GM12878 (cell line): Measurements from ENCODE around the gene RALGAPA2. TPM values are rescaled to one million over a fixed set of nuclear protein-coding genes. Genes with fewer than 3 reads are reported as not detected.

Experiments used
- ATAC-seq: fragments of 200-7000 bp; cut with Tn5 transposase; 3 replicates; pipeline ENCODE4 v1.9.1; 2020; ENCODE audit warnings: mild to moderate bottlenecking, moderate library complexity
- BruUV-seq: library from RNA; stranded (reverse); fragments of 400-500 nt; replicated peaks from 2 replicates; lab custom pipeline; 2021; lab: Mats Ljungman, UMichigan
- CTCF ChIA-PET: fragments of 300-600 bp; sonication (Branson Sonifier 250); formaldehyde crosslinking; extraction: SDS; loops from one replicate; lab custom pipeline; 2021; ENCODE audit warnings: inconsistent platforms; lab: Yijun Ruan, JAX
- POLR2A ChIA-PET: fragments of 350-600 bp; formaldehyde crosslinking; extraction: SDS; loops from one replicate; lab custom pipeline; 2021; ENCODE audit warnings: inconsistent platforms; lab: Charles Lee
- RAD21 ChIA-PET: fragments of 300-600 bp; sonication (Branson Sonifier 250); formaldehyde crosslinking; loops from one replicate; lab custom pipeline; 2023; ENCODE audit warnings: antibody characterized with exemption; ENCODE audit not compliant: unreplicated experiment; lab: Charles Lee
- SMC1A ChIA-PET: fragments of 300-600 bp; sonication (Branson Sonifier 250); formaldehyde crosslinking; loops from one replicate; lab custom pipeline; 2023; ENCODE audit not compliant: unreplicated experiment, uncharacterized antibody; lab: Charles Lee
- DNase-seq: peaks from one replicate; pipeline ENCODE4 v3.0.0-alpha.2; 2011; ENCODE audit warnings: low read depth, low spot score
- FAIRE-seq: peaks from 3 replicates; lab custom pipeline; 2011; peaks lifted over from hg19 to GRCh38; lab: Jason Lieb, UNC
- H2AFZ ChIP-seq: 2 replicates; pipeline ENCODE4 v1.6.0; 2011; ENCODE audit warnings: low read depth, low read length, control low read depth; ENCODE audit not compliant: control insufficient read depth
- H3K27ac ChIP-seq: 2 replicates; pipeline ENCODE4 v1.5.1; 2011; ENCODE audit warnings: control low read depth; ENCODE audit not compliant: control insufficient read depth, insufficient read depth
- H3K27me3 ChIP-seq, 2 experiments: replicated peaks in 1 of 2; 2 replicates each; pipeline versions ENCODE4 v1.6.0 to v1.6.1; 2011; ENCODE audit warnings: low read length in 1 of 2; ENCODE audit not compliant: control insufficient read depth in 2 of 2, insufficient read depth in 2 of 2
- H3K36me3 ChIP-seq, 2 experiments: 2 replicates each; pipeline ENCODE4 v1.5.1; 2011; ENCODE audit warnings: low read length in 1 of 2; ENCODE audit not compliant: control insufficient read depth in 2 of 2, insufficient read depth in 2 of 2
- H3K4me1 ChIP-seq: 2 replicates; pipeline ENCODE4 v1.6.1; 2011; ENCODE audit warnings: mild to moderate bottlenecking, low read length, moderate library complexity, mixed read lengths; ENCODE audit not compliant: control insufficient read depth, insufficient read depth
- H3K4me2 ChIP-seq: 2 replicates; pipeline ENCODE4 v1.6.0; 2011; ENCODE audit warnings: control low read depth; ENCODE audit not compliant: control insufficient read depth, insufficient read depth
- H3K4me3 ChIP-seq: fragments of 200-600 bp; sonication (generic); 2 replicates; pipeline ENCODE4 v1.5.1; 2016
- H3K79me2 ChIP-seq: 2 replicates; pipeline ENCODE4 v1.6.0; 2011; ENCODE audit warnings: low read length; ENCODE audit not compliant: control insufficient read depth, insufficient read depth
- H3K9ac ChIP-seq: 2 replicates; pipeline ENCODE4 v1.8.0; 2011; ENCODE audit warnings: low read length, control low read depth, mixed read lengths; ENCODE audit not compliant: control insufficient read depth, insufficient read depth
- H3K9me3 ChIP-seq: replicated peaks from 3 replicates; pipeline ENCODE4 v1.5.1; 2011; ENCODE audit warnings: mild to moderate bottlenecking, low read length; ENCODE audit not compliant: control insufficient read depth, insufficient read depth
- H4K20me1 ChIP-seq: 2 replicates; pipeline ENCODE4 v1.6.0; 2011; ENCODE audit not compliant: control insufficient read depth, insufficient read depth
- BCL3 ChIP-seq: IDR thresholded peaks from 2 replicates; pipeline ENCODE4 v1.6.1; 2011; ENCODE audit warnings: borderline replicate concordance, low read depth, mild to moderate bottlenecking, moderate library complexity, low read length; ENCODE audit not compliant: insufficient read depth, poor library complexity, severe bottlenecking
- CREM ChIP-seq: IDR thresholded peaks from 2 replicates; pipeline ENCODE4 v1.6.1; 2014; ENCODE audit warnings: antibody characterized with exemption, low read depth
- E4F1 ChIP-seq: fragments of 450-650 bp; IDR thresholded peaks from 2 replicates; pipeline ENCODE4 v1.6.1; 2018; ENCODE audit warnings: borderline replicate concordance, mild to moderate bottlenecking; ENCODE audit not compliant: partially characterized antibody
- ETV6 ChIP-seq, 2 experiments: fragments of 450-650 bp in 1 of 2; IDR thresholded peaks in 1 of 2; conservative IDR thresholded peaks in 1 of 2; 2 replicates each; pipeline ENCODE4 v1.6.1; 2014; ENCODE audit warnings: antibody characterized with exemption in 1 of 2, borderline replicate concordance in 1 of 2, low read depth in 1 of 2, mild to moderate bottlenecking in 1 of 2, moderate library complexity in 1 of 2
- FOS ChIP-seq: IDR thresholded peaks from 3 replicates; pipeline ENCODE4 v1.6.1; 2011; ENCODE audit warnings: borderline replicate concordance; ENCODE audit not compliant: insufficient read length; ENCODE audit errors: extremely low read depth
- HCFC1 ChIP-seq: fragments of 150-350 bp; IDR thresholded peaks from 2 replicates; pipeline ENCODE4 v1.6.1; 2014; ENCODE audit warnings: low read length
- IKZF1 ChIP-seq: fragments of 450-650 bp; conservative IDR thresholded peaks from 2 replicates; pipeline ENCODE4 v1.6.1; 2017; ENCODE audit warnings: antibody characterized with exemption, mild to moderate bottlenecking
- IKZF2 ChIP-seq, 2 experiments: fragments of 450-650 bp; IDR thresholded peaks; 2 replicates each; pipeline ENCODE4 v1.6.1; 2017; ENCODE audit warnings: mild to moderate bottlenecking in 2 of 2, moderate library complexity in 2 of 2
- IRF4 ChIP-seq: IDR thresholded peaks from 2 replicates; pipeline ENCODE4 v1.6.1; 2011; ENCODE audit warnings: low read depth, low read length
- KAT2A ChIP-seq: conservative IDR thresholded peaks from 2 replicates; pipeline ENCODE4 v1.6.1; 2011; ENCODE audit warnings: low read depth, low read length; ENCODE audit not compliant: control insufficient read depth
- KDM1A ChIP-seq: fragments of 200-600 bp; sonication (generic); IDR thresholded peaks from 2 replicates; pipeline ENCODE4 v1.6.1; 2016; ENCODE audit warnings: borderline replicate concordance
- MYC ChIP-seq: IDR thresholded peaks from 2 replicates; pipeline ENCODE4 v1.6.1; 2011; ENCODE audit warnings: mild to moderate bottlenecking, low read length, moderate library complexity, inconsistent platforms; ENCODE audit not compliant: insufficient read depth, insufficient replicate concordance, insufficient read length, severe bottlenecking
- POU2F2 ChIP-seq: IDR thresholded peaks from 3 replicates; pipeline ENCODE4 v1.6.1; 2011; ENCODE audit warnings: low read depth, mild to moderate bottlenecking, low read length, borderline replicate concordance
- SIN3A ChIP-seq: IDR thresholded peaks from 2 replicates; pipeline ENCODE4 v1.6.1; 2012; ENCODE audit warnings: low read depth, low read length, improper control_type of control experiment
- STAT1 ChIP-seq: fragments of 450-650 bp; conservative IDR thresholded peaks from 2 replicates; pipeline ENCODE4 v1.6.1; 2014; ENCODE audit warnings: antibody characterized with exemption, mild to moderate bottlenecking
- TARDBP ChIP-seq: IDR thresholded peaks from 2 replicates; pipeline ENCODE4 v1.6.1; 2016; ENCODE audit warnings: borderline replicate concordance
- ZNF384 ChIP-seq: IDR thresholded peaks from 2 replicates; pipeline ENCODE4 v1.6.1; 2012; ENCODE audit warnings: low read depth, mild to moderate bottlenecking, low read length, improper control_type of control experiment, borderline replicate concordance
- WGBS: methylation state at CpG from one replicate; pipeline ENCODE4 v1.1.6; 2016; ENCODE audit warnings: low lambda C conversion rate; ENCODE audit not compliant: insufficient replicate concordance, insufficient coverage; ENCODE audit errors: missing lambda C conversion rate; 5-methylcytosine and 5-hydroxymethylcytosine counted together
- in situ Hi-C: fragments of 300-500 bp; cut with MboI; formaldehyde crosslinking; loops from 9 replicates; pipeline ENCODE4 v1.14.3; 2018; ENCODE audit warnings: mixed read lengths
- intact Hi-C: fragments of 100-400 bp; cut with micrococcal nuclease; formaldehyde crosslinking; loops from one replicate; pipeline ENCODE4 v1.14.2; 2022; ENCODE audit not compliant: unreplicated experiment
- polyA plus RNA-seq, 11 experiments: library from polyadenylated mRNA; depleted of rRNA in 4 of 11; unstranded in 6 of 11; stranded (reverse) in 5 of 11; fragments of >200 nt; fragmentation: Nextera tagmentation in 4 of 11; fragmentation: Illumina TruSeq in 1 of 11; extraction: Ambion mirVana in 4 of 11; extraction: Trizol in 1 of 11; gene quantifications; 1 replicate in 1 of 11; 2 replicates in 10 of 11; pipeline versions ENCODE4 v1.2.1 to v1.2.3, GENCODE V29; 2011 to 2016; ENCODE audit warnings: inconsistent platforms in 2 of 11, missing spikeins in 2 of 11, low read depth in 1 of 11
- total RNA-seq, 4 experiments: library from RNA; depleted of rRNA in 3 of 4; stranded (reverse); fragments of >200 nt in 3 of 4; fragmentation: Illumina TruSeq in 1 of 4; extraction: Trizol in 1 of 4; gene quantifications; 2 replicates each; pipeline versions ENCODE4 v1.2.1 to v1.2.3, GENCODE V29; 2013 to 2021

The RALGAPA2 gene
- total and polyA plus RNA-seq, 10 of the 15 experiments (the other 5 are each of a cell fraction or from before 2014, with no cell fraction given): 2.9 to 29.4 (median 19.6) TPM

GRCh38 chr20:20395087-20395486, 317.4 kb downstream of the RALGAPA2 start:
- intact Hi-C loops: no loop called here
- H3K4me3 ChIP-seq: no peak overlapping the region
- H3K4me2 ChIP-seq: no peak overlapping the region
- no peaks in the 10 kb centered on the region for H3K9me3 ChIP-seq
- FAIRE-seq (no peak), ATAC-seq (no peak), DNase-seq (no peak)
- no peaks in the 10 kb centered on the region for H3K79me2 ChIP-seq
- H3K9ac ChIP-seq: no peak overlapping the region
- no TSS peak for BruUV-seq
- H3K27me3 ChIP-seq: no peaks in the 10 kb centered on the region
- ChIA-PET POLR2A (no interaction called here), CTCF (no interaction called here), RAD21 (no interaction called here), SMC1A (no interaction called here)
- TF ChIP-seq ZNF384: no peak
- no peak for TF ChIP-seq MYC
- no peak for TF ChIP-seq BCL3
- no peak for TF ChIP-seq ETV6 (conservative IDR thresholded peaks at IDR 0.05 in 1 of 2, IDR thresholded peaks at IDR 0.05 in 1 of 2; ENCODE audit: borderline replicate concordance in 1 of 2, low read depth in 1 of 2)
- TF ChIP-seq IRF4: no peak
- no peak for TF ChIP-seq STAT1
- TF ChIP-seq POU2F2: no peak
- no peak for TF ChIP-seq SIN3A
- TF ChIP-seq IKZF2 (IDR thresholded peaks at IDR 0.05): no peak
- no peak for TF ChIP-seq HCFC1
- TF ChIP-seq KDM1A: no peak
- no peak for TF ChIP-seq KAT2A
- no peak for TF ChIP-seq FOS
- no peak for TF ChIP-seq IKZF1
- no peak for TF ChIP-seq TARDBP
- no peak for TF ChIP-seq CREM
- TF ChIP-seq E4F1: no peak
- H4K20me1 ChIP-seq: no peaks in the 10 kb centered on the region
- H2AFZ ChIP-seq: no peak overlapping the region
- H3K4me1 ChIP-seq: no peaks in the 10 kb centered on the region
- in situ Hi-C loops: no loop called here
- peaks cover 2 to 7% of the 10 kb centered on the region in 2 experiments; a peak in 3 of 4 replicates for H3K36me3 ChIP-seq
- WGBS: 63% methylated on average over 12 of the region's 12 CpGs
- no peak overlapping the region for H3K27ac ChIP-seq
